ENCODE measurements around the gene TEAD1. TPM values are rescaled to one million over a fixed set of nuclear protein-coding genes. Genes with fewer than 3 reads are reported as not detected.

TEAD1 gene
- total and polyA plus RNA-seq, 2 donors (not counting 1 experiment from before 2014, with no cell fraction given), result 88.6 to 121 TPM

DNA sequence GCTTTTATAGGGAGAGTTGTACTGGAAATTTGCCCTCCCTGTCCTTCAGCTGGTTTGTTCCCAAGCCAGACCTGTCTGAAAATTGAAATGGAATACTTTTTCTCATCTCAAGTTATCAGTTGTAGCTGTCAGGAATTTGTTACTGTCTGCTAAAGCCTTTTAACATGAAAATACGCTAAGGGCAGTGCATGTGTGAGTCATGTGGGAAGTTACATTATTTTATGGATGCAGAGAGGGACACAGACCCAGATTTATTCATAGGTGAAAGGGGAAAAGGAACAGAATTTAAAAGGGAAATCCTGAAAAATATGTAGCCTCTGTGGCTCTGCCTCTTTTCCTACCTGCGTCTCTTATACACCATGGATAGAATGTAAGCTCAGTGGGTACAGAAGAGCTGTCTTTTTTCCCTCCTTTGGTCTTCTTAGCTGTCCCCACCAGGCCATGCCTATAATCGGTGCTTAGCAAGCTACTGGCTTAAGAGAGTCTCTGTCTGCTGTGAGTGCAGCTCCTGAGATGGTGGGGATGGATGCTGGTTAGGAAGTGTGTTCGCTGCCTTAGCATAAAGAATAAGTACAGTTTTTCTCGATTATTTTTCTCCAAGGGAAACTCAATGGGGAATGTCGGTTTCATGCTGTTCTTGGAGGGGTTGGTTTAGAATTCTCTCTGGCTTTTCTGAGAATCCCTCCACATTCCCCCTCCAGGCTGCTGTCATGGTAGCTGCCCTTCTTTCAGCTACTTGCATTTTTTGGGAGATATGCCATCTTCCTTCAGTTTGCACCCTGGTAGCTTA lies 166.8 kb downstream of the TEAD1 start:
- H3K9ac ChIP-seq (ENCODE audit: insufficient read depth, low read length), result no peak overlapping the region
- H3K79me2 ChIP-seq (ENCODE audit: control insufficient read depth, insufficient read depth, low read length), result peaks cover 85% of the 10 kb centered on the region
- no peak overlapping the region for H3K4me2 ChIP-seq (ENCODE audit: extremely low read depth, insufficient read depth, low read length)
- no peak overlapping the region for H3K27ac ChIP-seq (ENCODE audit: insufficient read depth, low read length)
- peaks cover 17% of the 10 kb centered on the region for H3K4me1 ChIP-seq (ENCODE audit: control insufficient read depth, extremely low read depth, insufficient read depth, low read length)
- DNase-seq (ENCODE audit: low read depth in 2 of 2), result peak in 1 of 2 donors; percentile 41
- no peaks in the 10 kb centered on the region for H3K27me3 ChIP-seq (ENCODE audit: control insufficient read depth, insufficient read depth, low read length)
- no peak overlapping the region for H2AFZ ChIP-seq (ENCODE audit: low read length)
- peaks cover 3% of the 10 kb centered on the region for H4K20me1 ChIP-seq (ENCODE audit: control insufficient read depth, extremely low read depth, insufficient read depth, low read length)
- H3K4me3 ChIP-seq (replicated peaks in 1 of 4; ENCODE audit: control extremely low read depth in 1 of 4, insufficient read depth in 1 of 4, low read depth in 3 of 4, low read length in 4 of 4), result no peak overlapping the region
- no peaks in the 10 kb centered on the region for H3K9me3 ChIP-seq (ENCODE audit: control insufficient read depth, insufficient read depth, low read depth, low read length)
- no peaks in the 10 kb centered on the region for H3K36me3 ChIP-seq (ENCODE audit: control insufficient read depth, insufficient read depth, low read length)
- TF ChIP-seq, protein P1, sequence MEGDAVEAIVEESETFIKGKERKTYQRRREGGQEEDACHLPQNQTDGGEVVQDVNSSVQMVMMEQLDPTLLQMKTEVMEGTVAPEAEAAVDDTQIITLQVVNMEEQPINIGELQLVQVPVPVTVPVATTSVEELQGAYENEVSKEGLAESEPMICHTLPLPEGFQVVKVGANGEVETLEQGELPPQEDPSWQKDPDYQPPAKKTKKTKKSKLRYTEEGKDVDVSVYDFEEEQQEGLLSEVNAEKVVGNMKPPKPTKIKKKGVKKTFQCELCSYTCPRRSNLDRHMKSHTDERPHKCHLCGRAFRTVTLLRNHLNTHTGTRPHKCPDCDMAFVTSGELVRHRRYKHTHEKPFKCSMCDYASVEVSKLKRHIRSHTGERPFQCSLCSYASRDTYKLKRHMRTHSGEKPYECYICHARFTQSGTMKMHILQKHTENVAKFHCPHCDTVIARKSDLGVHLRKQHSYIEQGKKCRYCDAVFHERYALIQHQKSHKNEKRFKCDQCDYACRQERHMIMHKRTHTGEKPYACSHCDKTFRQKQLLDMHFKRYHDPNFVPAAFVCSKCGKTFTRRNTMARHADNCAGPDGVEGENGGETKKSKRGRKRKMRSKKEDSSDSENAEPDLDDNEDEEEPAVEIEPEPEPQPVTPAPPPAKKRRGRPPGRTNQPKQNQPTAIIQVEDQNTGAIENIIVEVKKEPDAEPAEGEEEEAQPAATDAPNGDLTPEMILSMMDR (conservative IDR thresholded peaks at IDR 0.05 in 1 of 2, IDR thresholded peaks at IDR 0.05 in 1 of 2; ENCODE audit: low read depth in 1 of 2, low read length in 2 of 2), result no peak
- no peak for TF ChIP-seq EZH2 (IDR thresholded peaks at IDR 0.05; ENCODE audit: low read length, missing control alignments)

DNA sequence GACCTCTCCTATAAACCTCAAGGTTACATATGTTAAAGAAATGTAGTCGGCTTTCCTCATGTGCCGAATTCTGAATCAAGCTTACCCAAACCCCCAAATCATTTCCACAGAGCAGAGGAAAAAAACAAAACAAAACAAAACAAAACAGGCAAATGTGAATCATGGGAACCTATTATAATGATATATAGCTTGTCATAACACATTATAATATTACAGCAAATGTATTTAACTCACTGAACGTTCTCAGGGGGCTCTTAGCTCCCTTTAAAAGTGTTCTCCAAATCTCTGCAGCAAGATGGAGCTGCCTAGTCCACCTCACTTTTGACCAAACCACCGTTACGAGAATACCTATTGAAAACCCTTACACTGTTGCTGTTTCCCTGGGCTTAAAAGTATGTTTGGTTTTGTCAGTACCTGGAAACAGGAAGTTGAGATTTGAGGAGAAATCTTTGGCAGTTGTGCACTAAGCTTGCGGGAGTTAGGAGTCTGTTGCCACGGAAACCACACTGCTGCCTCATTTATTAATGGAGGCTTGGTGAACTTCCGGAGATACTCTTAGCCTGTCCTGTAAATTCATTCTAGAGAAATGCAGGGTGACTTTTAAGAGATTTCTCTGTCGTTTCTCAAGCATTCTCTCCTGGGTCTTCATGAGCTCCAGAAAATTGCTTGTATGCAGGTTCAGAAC lies 167.9 kb downstream of the TEAD1 start:
- H3K79me2 ChIP-seq (ENCODE audit: control insufficient read depth, insufficient read depth, low read length), result peaks cover 86% of the 10 kb centered on the region
- peaks cover 3% of the 10 kb centered on the region for H4K20me1 ChIP-seq (ENCODE audit: control insufficient read depth, extremely low read depth, insufficient read depth, low read length)
- no peak overlapping the region for H3K9ac ChIP-seq (ENCODE audit: insufficient read depth, low read length)
- DNase-seq (ENCODE audit: low read depth in 2 of 2), result peak; percentile 72 to 92
- no peak overlapping the region for H2AFZ ChIP-seq (ENCODE audit: low read length)
- no peaks in the 10 kb centered on the region for H3K36me3 ChIP-seq (ENCODE audit: control insufficient read depth, insufficient read depth, low read length)
- peak overlapping the region in 2 of 4 experiments; percentile 2 to 26 for H3K4me3 ChIP-seq (replicated peaks in 1 of 4; ENCODE audit: control extremely low read depth in 1 of 4, insufficient read depth in 1 of 4, low read depth in 3 of 4, low read length in 4 of 4)
- no peaks in the 10 kb centered on the region for H3K9me3 ChIP-seq (ENCODE audit: control insufficient read depth, insufficient read depth, low read depth, low read length)
- no peaks in the 10 kb centered on the region for H3K27me3 ChIP-seq (ENCODE audit: control insufficient read depth, insufficient read depth, low read length)
- H3K4me1 ChIP-seq (ENCODE audit: control insufficient read depth, extremely low read depth, insufficient read depth, low read length), result peaks cover 17% of the 10 kb centered on the region
- TF ChIP-seq EZH2 (IDR thresholded peaks at IDR 0.05; ENCODE audit: low read length, missing control alignments), result no peak
- TF ChIP-seq, protein P1 (conservative IDR thresholded peaks at IDR 0.05 in 1 of 2, IDR thresholded peaks at IDR 0.05 in 1 of 2; ENCODE audit: low read depth in 1 of 2, low read length in 2 of 2), result no peak
- peak overlapping the region; percentile 65 for H3K4me2 ChIP-seq (ENCODE audit: extremely low read depth, insufficient read depth, low read length)
- H3K27ac ChIP-seq (ENCODE audit: insufficient read depth, low read length), result peak overlapping the region; percentile 69

DNA sequence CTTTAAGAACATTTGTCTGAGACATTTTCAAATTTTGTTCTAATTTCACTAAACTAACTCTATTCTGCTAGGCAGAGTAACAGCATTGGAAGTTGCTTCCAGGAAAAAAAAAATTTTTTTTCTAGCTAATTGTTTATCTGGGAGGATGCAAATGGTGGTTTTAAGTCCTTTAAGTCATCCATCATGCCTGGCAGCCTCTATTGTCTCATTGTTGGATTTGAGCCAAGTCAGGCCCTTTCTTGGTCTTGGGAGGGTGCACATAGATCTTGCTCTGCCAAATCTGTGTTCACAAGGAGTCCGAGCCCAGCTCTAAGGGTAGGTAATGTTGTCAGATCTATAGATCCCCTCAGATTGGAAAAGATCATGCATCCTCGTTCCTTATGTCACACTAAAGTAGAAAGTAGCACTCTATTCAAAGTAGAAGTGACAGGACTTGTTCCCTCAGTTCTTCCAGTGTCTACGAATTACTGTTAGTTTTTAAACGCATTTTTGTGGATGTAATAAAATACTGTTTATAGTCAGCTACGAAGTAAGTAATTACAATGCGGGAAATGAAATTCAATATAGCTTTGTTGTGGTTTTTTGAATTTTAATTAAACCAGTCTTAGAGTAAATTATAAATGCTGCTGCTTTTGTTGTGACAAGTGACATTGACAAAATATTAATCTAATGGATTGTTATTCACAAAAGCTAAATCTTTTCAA lies 168.9 kb downstream of the TEAD1 start:
- TF ChIP-seq, protein P1 (conservative IDR thresholded peaks at IDR 0.05 in 1 of 2, IDR thresholded peaks at IDR 0.05 in 1 of 2; ENCODE audit: low read depth in 1 of 2, low read length in 2 of 2), result no peak
- no peak for TF ChIP-seq EZH2 (IDR thresholded peaks at IDR 0.05; ENCODE audit: low read length, missing control alignments)
- peaks cover 17% of the 10 kb centered on the region for H3K4me1 ChIP-seq (ENCODE audit: control insufficient read depth, extremely low read depth, insufficient read depth, low read length)
- no peaks in the 10 kb centered on the region for H3K27me3 ChIP-seq (ENCODE audit: control insufficient read depth, insufficient read depth, low read length)
- peaks cover 87% of the 10 kb centered on the region for H3K79me2 ChIP-seq (ENCODE audit: control insufficient read depth, insufficient read depth, low read length)
- H3K4me2 ChIP-seq (ENCODE audit: extremely low read depth, insufficient read depth, low read length), result no peak overlapping the region
- H3K27ac ChIP-seq (ENCODE audit: insufficient read depth, low read length), result no peak overlapping the region
- no peaks in the 10 kb centered on the region for H3K36me3 ChIP-seq (ENCODE audit: control insufficient read depth, insufficient read depth, low read length)
- peaks cover 3% of the 10 kb centered on the region for H4K20me1 ChIP-seq (ENCODE audit: control insufficient read depth, extremely low read depth, insufficient read depth, low read length)
- H3K9me3 ChIP-seq (ENCODE audit: control insufficient read depth, insufficient read depth, low read depth, low read length), result no peaks in the 10 kb centered on the region
- H3K9ac ChIP-seq (ENCODE audit: insufficient read depth, low read length), result no peak overlapping the region
- peak; percentile 64 to 91 for DNase-seq (ENCODE audit: low read depth in 2 of 2)
- H2AFZ ChIP-seq (ENCODE audit: low read length), result no peak overlapping the region
- no peak overlapping the region for H3K4me3 ChIP-seq (replicated peaks in 1 of 4; ENCODE audit: control extremely low read depth in 1 of 4, insufficient read depth in 1 of 4, low read depth in 3 of 4, low read length in 4 of 4)

Data from fibroblast of lung (primary cell).